Spleen (tissue), 11 donors: ENCODE data around the gene GALNT17. TPM values are rescaled to one million over a fixed set of nuclear protein-coding genes. Genes with fewer than 3 reads are reported as not detected.

Experiments used
- DNase-seq: peaks from one replicate; pipeline ENCODE4 v3.0.0-alpha.2; 2020
- H3K27ac ChIP-seq, 8 donors: fragments of 200-600 bp; sonication (generic) in 7 of 8; 1 replicate in 4 of 8; 2 replicates in 4 of 8; pipeline versions ENCODE4 v1.5.0 to v1.8.0; 2016 to 2021; ENCODE audit warnings: inconsistent platforms in 4 of 8, mild to moderate bottlenecking in 4 of 8, moderate library complexity in 1 of 8
- H3K27me3 ChIP-seq, 7 donors: fragments of 200-600 bp; sonication (generic) in 6 of 7; replicated peaks in 1 of 7; 1 replicate in 4 of 7; 2 replicates in 3 of 7; pipeline versions ENCODE4 v1.5.0 to v1.8.0; 2016 to 2021; ENCODE audit warnings: inconsistent platforms in 3 of 7, mild to moderate bottlenecking in 1 of 7
- H3K36me3 ChIP-seq, 6 donors: fragments of 200-600 bp; sonication (generic) in 5 of 6; 1 replicate in 4 of 6; 2 replicates in 2 of 6; pipeline versions ENCODE4 v1.5.0 to v1.8.0; 2016 to 2021; ENCODE audit warnings: inconsistent platforms in 2 of 6
- H3K4me1 ChIP-seq, 6 donors: fragments of 200-600 bp; sonication (generic) in 5 of 6; 1 replicate in 3 of 6; 2 replicates in 3 of 6; pipeline versions ENCODE4 v1.5.0 to v1.8.0; 2016 to 2021; ENCODE audit warnings: inconsistent platforms in 3 of 6
- H3K4me3 ChIP-seq, 8 donors: fragments of 200-600 bp; sonication (generic) in 7 of 8; 1 replicate in 4 of 8; 2 replicates in 4 of 8; pipeline versions ENCODE4 v1.5.0 to v1.8.0; 2016 to 2021; ENCODE audit warnings: inconsistent platforms in 4 of 8, mild to moderate bottlenecking in 4 of 8, moderate library complexity in 2 of 8
- H3K9me3 ChIP-seq, 8 donors: fragments of 200-600 bp; sonication (generic) in 7 of 8; 1 replicate in 4 of 8; 2 replicates in 4 of 8; pipeline versions ENCODE4 v1.5.0 to v1.8.0; 2016 to 2021; ENCODE audit warnings: inconsistent platforms in 4 of 8
- POLR2A ChIP-seq, 3 donors: fragments of 450-650 bp; IDR thresholded peaks; one replicate each; pipeline ENCODE4 v1.5.1; 2017; ENCODE audit warnings: antibody characterized with exemption in 3 of 3, mild to moderate bottlenecking in 1 of 3
- POLR2AphosphoS5 ChIP-seq, 3 donors: sonication (generic); formaldehyde crosslinking; IDR thresholded peaks; one replicate each; pipeline ENCODE4 v1.5.1; 2017; ENCODE audit warnings: antibody characterized with exemption in 3 of 3
- WGBS, 5 donors: extraction: QIAGEN DNeasy Blood & Tissue Kit in 3 of 5; methylation state at CpG; one replicate each; pipeline versions ENCODE4 v1.1.5 to v1.1.7; 2013 to 2018; 5-methylcytosine and 5-hydroxymethylcytosine counted together
- intact Hi-C: fragments of 100-400 bp; cut with DNase I; formaldehyde crosslinking; loops from one replicate; pipeline ENCODE4 v1.15.0; 2023; ENCODE audit warnings: low total_unique reads
- polyA plus RNA-seq, 3 donors: library from polyadenylated mRNA; stranded (reverse); fragments of 200-250 nt; gene quantifications; one replicate each; pipeline ENCODE4 v1.2.1, GENCODE V29; 2013
- total RNA-seq, 7 donors: library from RNA; depleted of rRNA in 3 of 7; stranded (reverse); fragments of >200 nt in 3 of 7; fragmentation: NEBNext Ultra II Directional in 4 of 7; extraction: Animal tissue kit (Norgen Biotek cat#: 25700) in 4 of 7; gene quantifications; one replicate each; pipeline versions ENCODE4 v1.1.0 to v1.2.1, GENCODE V29; 2016 to 2021
- TF ChIP-seq, protein P1 (sequence below), 11 experiments: fragments of 200-600 bp in 7 of 11; fragments of 450-650 bp in 4 of 11; sonication (generic) in 4 of 11; IDR thresholded peaks in 8 of 11; conservative IDR thresholded peaks in 3 of 11; 1 replicate in 7 of 11; 2 replicates in 4 of 11; pipeline versions ENCODE4 v1.4.0 to v1.8.0; 2016 to 2021; ENCODE audit warnings: antibody characterized with exemption in 11 of 11, inconsistent platforms in 4 of 11, mild to moderate bottlenecking in 1 of 11
- donor health status: healthy with polysubstance abuse.
- donor health status: DM: no; HTN: no; CAD: no; lungs with moderate emphysema.
- donor health status: DM: no; HTN: no; CAD: no.
- donor health status: Bipolar disorder and iron deficiency.
- donor health status: healthy.
- donor health status: DM: no; HTN: no; CAD: no.
- donor health status: DM: yes; HTN: yes; CAD: no.

GALNT17 gene
- total and polyA plus RNA-seq, 10 donors: 0.39 to 10.8 (median 3.1) TPM

DNA sequence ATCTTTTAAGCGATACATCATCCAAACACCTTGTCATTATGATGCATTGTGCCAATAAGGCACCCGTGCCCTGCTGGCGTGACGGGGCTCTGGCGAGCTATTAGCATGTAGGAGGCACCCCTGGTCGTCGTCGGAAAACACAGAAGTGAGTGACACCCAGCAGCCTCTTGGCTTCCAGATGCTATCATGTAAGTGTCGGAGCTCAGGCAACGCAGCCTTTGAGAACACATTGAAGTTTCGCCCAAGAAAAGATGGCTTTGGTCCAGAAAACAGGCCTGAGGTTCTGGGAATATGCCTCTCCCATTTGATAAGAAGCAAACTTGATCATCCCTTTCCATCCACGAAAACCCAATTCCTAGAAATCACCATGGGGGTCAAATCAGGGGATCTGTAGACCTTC is 555.3 kb downstream of the GALNT17 start:
- intact Hi-C loops: no loop called here

DNA sequence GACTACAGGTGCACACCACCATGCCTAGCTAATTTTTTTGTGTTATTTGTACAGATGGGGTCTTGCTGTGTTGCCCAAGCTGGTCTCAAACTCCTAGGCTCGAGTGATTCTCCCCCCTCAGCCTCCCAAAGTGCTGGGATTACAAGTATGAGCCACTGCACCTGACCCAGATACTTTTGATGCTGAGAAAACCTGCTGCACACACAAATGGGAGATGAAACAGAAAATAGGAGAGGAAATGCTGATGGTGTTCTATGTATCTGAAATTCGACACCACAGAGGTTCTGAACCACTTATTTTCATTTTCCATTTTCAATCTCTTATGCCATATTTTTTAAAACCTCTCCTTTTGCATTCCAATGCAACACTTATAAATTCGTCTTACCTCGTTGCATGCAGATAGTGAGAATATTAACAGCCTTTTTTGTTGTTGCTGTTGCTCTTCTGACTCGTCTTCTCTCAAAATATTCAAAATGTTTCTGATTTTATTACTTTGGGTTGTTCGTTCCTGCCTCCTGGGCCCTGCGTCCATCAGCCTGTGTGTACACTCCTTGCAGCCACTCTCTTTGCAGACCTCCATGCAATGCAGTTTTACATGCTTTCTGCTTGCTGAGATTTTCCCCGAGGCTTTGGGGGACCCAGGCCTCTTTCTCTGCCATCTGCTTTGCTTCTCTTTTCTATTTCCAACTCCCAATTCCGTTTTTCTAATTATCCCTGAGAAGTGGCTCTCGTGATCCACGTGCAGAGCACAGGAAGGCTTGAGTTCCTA is 556.1 kb downstream of the GALNT17 start:
- peaks cover 0 to 6% (median 0%) of the 10 kb centered on the region in 6 donors for H3K4me1 ChIP-seq
- 59 to 71% (median 67%) methylated on average over 11 of the region's 11 CpGs for WGBS, 5 donors
- intact Hi-C loops: no loop called here
- H3K27ac ChIP-seq: no peak overlapping the region
- H3K4me3 ChIP-seq: no peak overlapping the region
- TF ChIP-seq, protein P1, sequence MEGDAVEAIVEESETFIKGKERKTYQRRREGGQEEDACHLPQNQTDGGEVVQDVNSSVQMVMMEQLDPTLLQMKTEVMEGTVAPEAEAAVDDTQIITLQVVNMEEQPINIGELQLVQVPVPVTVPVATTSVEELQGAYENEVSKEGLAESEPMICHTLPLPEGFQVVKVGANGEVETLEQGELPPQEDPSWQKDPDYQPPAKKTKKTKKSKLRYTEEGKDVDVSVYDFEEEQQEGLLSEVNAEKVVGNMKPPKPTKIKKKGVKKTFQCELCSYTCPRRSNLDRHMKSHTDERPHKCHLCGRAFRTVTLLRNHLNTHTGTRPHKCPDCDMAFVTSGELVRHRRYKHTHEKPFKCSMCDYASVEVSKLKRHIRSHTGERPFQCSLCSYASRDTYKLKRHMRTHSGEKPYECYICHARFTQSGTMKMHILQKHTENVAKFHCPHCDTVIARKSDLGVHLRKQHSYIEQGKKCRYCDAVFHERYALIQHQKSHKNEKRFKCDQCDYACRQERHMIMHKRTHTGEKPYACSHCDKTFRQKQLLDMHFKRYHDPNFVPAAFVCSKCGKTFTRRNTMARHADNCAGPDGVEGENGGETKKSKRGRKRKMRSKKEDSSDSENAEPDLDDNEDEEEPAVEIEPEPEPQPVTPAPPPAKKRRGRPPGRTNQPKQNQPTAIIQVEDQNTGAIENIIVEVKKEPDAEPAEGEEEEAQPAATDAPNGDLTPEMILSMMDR (IDR thresholded peaks at IDR 0.05 in 8 of 11, conservative IDR thresholded peaks at IDR 0.05 in 3 of 11): no peak
- TF ChIP-seq POLR2AphosphoS5 (IDR thresholded peaks at IDR 0.05) (no peak), POLR2A (IDR thresholded peaks at IDR 0.05) (no peak)
- H3K9me3 ChIP-seq: peaks cover 0 to 2% (median 0%) of the 10 kb centered on the region in 8 donors
- no peaks in the 10 kb centered on the region for H3K27me3 ChIP-seq
- DNase-seq: no peak
- H3K36me3 ChIP-seq: no peaks in the 10 kb centered on the region

More for the DNA sequence above, 555.3 kb downstream of the GALNT17 start:
- Histone ChIP-seq H3K4me1 (peaks cover 0 to 6% (median 0%) of the 10 kb centered on the region in 6 donors), H3K9me3 (peaks cover 0 to 2% (median 0%) of the 10 kb centered on the region in 8 donors), H3K36me3 (no peaks in the 10 kb centered on the region), H3K4me3 (no peak overlapping the region), H3K27ac (no peak overlapping the region), H3K27me3 (no peaks in the 10 kb centered on the region)
- no peak for TF ChIP-seq POLR2AphosphoS5 (IDR thresholded peaks at IDR 0.05)
- TF ChIP-seq POLR2A (IDR thresholded peaks at IDR 0.05): no peak
- TF ChIP-seq, protein P1 (IDR thresholded peaks at IDR 0.05 in 8 of 11, conservative IDR thresholded peaks at IDR 0.05 in 3 of 11): no peak
- WGBS, 5 donors: 81 to 85% (median 83%) methylated on average over 12 of the region's 12 CpGs
- DNase-seq: no peak

DNA sequence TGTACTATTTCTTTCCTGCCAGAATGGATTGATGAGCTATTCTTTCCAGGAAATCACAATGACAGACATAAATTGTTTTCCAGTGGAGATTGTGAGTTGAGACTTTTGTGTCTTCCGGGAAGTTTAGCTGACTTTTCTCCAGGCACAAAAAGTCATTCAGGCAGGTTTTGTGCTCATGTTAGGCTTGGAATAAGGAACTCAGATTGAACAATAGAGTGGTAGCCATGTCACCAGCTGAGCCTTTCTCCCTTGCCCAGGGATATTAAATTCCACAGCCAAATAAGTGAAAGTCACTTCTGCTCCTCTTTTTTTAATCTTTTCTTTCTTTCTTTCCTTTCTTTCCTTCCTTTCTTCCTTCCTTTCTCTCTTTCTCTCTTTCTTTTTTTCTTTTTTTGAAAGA is 559.6 kb downstream of the GALNT17 start:
- TF ChIP-seq, protein P1 (IDR thresholded peaks at IDR 0.05 in 8 of 11, conservative IDR thresholded peaks at IDR 0.05 in 3 of 11): no peak
- TF ChIP-seq POLR2A (IDR thresholded peaks at IDR 0.05) (no peak), POLR2AphosphoS5 (IDR thresholded peaks at IDR 0.05) (no peak)
- H3K4me1 ChIP-seq: no peaks in the 10 kb centered on the region
- H3K27me3 ChIP-seq: no peaks in the 10 kb centered on the region
- H3K27ac ChIP-seq: no peak overlapping the region
- WGBS, 5 donors: 56 to 67% (median 62%) methylated on average over 1 of the region's 1 CpG
- no peaks in the 10 kb centered on the region for H3K36me3 ChIP-seq
- peaks cover 0 to 6% (median 0%) of the 10 kb centered on the region in 8 donors for H3K9me3 ChIP-seq
- intact Hi-C loops: no loop called here
- DNase-seq: no peak
- no peak overlapping the region for H3K4me3 ChIP-seq

DNA sequence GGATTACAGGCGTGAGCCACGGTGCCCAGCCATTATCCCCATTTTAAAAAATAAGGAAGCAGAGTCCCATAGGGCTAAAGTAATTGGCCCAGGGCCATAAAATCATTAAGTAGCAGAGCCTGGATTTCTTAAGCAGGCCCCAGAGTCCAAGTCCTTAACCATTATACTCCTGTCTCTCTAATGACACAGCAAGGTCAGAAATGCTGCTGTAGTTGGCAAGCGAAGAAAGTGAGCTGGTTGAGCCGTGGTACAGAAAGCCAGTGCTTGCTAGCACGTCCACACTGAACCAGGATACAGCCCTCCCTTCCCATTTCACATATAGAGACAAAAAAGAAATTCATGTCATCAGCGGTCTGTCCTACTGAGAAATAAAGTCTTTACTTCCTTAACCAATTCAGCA is 562.7 kb downstream of the GALNT17 start:
- Histone ChIP-seq H3K27ac (no peak overlapping the region), H3K27me3 (no peaks in the 10 kb centered on the region), H3K4me1 (no peaks in the 10 kb centered on the region), H3K9me3 (peaks cover 0 to 22% (median 3%) of the 10 kb centered on the region in 8 donors), H3K4me3 (no peak overlapping the region), H3K36me3 (no peaks in the 10 kb centered on the region)
- no peak for DNase-seq
- TF ChIP-seq, protein P1 (IDR thresholded peaks at IDR 0.05 in 8 of 11, conservative IDR thresholded peaks at IDR 0.05 in 3 of 11): no peak
- no peak for TF ChIP-seq POLR2AphosphoS5 (IDR thresholded peaks at IDR 0.05)
- TF ChIP-seq POLR2A (IDR thresholded peaks at IDR 0.05): no peak
- intact Hi-C loops: no loop called here
- WGBS, 5 donors: 63 to 77% (median 74%) methylated on average over 6 of the region's 6 CpGs
